Measurements from ENCODE around the gene MSI1. TPM values are rescaled to one million over a fixed set of nuclear protein-coding genes. Genes with fewer than 3 reads are reported as not detected.
A peak's percentile ranks its signal among the peaks of the same experiment; 100 is the strongest.

The MSI1 gene
- total RNA-seq, 6 experiments from 2014 or later, result 0.06 to 1.6 TPM; not detected in 4

DNA sequence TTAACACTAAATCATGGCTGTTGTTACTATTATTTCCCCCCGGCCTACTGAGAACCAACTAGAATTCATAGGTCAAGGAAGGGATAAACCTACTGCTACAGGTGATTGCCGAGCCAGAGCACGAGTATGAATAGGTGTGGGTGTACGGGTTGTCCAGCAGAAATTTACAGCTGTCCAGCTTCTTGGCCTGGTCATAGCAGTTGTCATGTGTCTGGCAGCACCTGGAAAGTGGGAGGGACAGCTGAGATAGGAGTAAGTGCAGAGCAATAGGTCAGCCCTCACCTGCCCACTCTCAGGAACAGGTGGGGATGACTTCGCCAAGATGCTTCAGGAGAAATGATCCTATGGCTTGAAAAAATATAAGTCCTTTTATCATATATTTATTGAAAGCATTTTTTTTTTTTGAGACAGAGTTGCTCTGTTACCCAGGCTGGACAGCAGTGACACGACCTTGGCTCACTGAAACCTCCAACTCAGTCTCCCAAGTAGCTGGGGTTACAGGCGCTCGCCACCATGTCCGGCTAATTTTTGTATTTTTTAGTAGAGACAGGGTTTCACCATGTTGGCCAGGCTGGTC lies 44.0 kb downstream of the MSI1 start:
- Histone ChIP-seq H3K9me3 (no peaks in the 10 kb centered on the region), H3K4me3 (no peak overlapping the region), H3K27me3 (no peaks in the 10 kb centered on the region), H3K36me3 (no peaks in the 10 kb centered on the region), H3K4me1 (peaks cover 0 to 38% (median 14%) of the 10 kb centered on the region in 4 donors), H3K27ac (peak overlapping the region in 2 of 3 donors; percentile 13 to 38)
- DNase-seq (peak; percentile 35 to 79 (median 78)), ATAC-seq (peak; percentile 59 to 80 (median 68))
- WGBS (ENCODE audit: insufficient coverage, low coverage, low lambda C conversion rate, missing lambda C conversion rate), result 40% methylated on average over 9 of the region's 9 CpGs
- TF ChIP-seq POLR2A (IDR thresholded peaks at IDR 0.05), result no peak
- TF ChIP-seq, protein P1, sequence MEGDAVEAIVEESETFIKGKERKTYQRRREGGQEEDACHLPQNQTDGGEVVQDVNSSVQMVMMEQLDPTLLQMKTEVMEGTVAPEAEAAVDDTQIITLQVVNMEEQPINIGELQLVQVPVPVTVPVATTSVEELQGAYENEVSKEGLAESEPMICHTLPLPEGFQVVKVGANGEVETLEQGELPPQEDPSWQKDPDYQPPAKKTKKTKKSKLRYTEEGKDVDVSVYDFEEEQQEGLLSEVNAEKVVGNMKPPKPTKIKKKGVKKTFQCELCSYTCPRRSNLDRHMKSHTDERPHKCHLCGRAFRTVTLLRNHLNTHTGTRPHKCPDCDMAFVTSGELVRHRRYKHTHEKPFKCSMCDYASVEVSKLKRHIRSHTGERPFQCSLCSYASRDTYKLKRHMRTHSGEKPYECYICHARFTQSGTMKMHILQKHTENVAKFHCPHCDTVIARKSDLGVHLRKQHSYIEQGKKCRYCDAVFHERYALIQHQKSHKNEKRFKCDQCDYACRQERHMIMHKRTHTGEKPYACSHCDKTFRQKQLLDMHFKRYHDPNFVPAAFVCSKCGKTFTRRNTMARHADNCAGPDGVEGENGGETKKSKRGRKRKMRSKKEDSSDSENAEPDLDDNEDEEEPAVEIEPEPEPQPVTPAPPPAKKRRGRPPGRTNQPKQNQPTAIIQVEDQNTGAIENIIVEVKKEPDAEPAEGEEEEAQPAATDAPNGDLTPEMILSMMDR (IDR thresholded peaks at IDR 0.05), result no peak
- intact Hi-C loops (cut with DNase I), result no loop called here

DNA sequence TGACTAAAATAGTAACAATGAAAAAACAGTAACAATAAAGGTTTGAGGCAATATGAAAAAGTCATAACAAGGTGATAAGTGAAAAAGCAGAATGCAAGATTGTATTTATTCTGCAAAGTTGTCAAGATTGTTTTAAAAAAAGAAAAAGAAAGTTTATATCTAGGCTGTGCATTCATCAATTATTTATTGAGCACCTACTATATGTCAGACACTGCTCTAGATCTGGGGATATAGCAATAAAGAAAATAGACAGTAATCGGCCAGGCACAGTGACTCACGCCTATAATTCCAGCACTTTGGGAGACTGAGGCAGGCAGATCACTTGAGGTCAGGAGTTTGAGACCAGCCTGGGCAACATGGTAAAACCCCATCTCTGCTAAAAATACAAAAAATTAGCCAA lies 45.2 kb downstream of the MSI1 start:
- Histone ChIP-seq H3K9me3 (no peaks in the 10 kb centered on the region), H3K4me3 (no peak overlapping the region), H3K36me3 (no peaks in the 10 kb centered on the region), H3K4me1 (peaks cover 0 to 38% (median 14%) of the 10 kb centered on the region in 4 donors), H3K27ac (no peak overlapping the region), H3K27me3 (no peaks in the 10 kb centered on the region)
- no peak for ATAC-seq
- intact Hi-C loops (cut with DNase I), result no loop called here
- DNase-seq, result no peak
- 88% methylated on average over 2 of the region's 2 CpGs for WGBS (ENCODE audit: insufficient coverage, low coverage, low lambda C conversion rate, missing lambda C conversion rate)
- TF ChIP-seq, protein P1 (IDR thresholded peaks at IDR 0.05), result no peak

DNA sequence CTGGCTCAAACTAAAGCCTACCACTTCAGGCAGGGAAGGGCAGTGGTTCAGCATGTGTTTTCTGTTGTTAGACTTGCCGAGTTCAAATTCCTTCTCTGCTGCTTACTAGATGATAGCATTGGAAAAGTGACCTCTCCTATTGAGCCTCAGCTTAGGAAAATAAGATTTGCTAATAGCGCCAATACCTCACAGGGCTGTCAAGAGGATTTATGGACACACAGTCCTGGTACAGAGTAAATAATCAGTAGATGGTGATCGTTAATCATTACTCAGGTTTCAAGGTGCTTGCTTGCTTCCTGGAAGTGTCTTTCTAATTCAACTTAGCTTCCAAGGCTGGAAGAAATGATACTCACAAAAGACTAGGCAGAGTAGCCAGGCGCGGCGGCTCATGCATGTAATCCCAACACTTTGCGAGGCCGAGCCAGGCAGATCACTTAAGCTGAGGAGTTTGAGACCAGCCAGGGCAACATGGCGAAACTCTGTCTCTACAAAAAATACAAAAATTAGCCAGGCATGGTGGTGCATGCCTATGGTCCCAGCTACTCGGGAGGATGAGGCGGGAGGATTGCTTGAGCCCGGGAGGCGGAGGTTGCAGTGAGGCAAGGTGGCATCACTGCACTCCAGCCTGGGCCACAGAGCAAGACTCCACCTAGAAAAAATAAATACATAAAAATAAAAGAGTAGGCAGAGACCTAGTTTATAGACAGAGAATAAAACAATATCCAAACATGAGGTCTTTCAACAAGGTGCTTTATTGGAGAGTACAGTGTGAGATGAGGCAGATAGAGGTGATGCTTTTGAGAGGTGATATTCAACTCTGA lies 47.4 kb downstream of the MSI1 start:
- intact Hi-C loops (cut with DNase I), result no loop called here
- TF ChIP-seq, protein P1 (IDR thresholded peaks at IDR 0.05), result no peak
- no peak for TF ChIP-seq POLR2A (IDR thresholded peaks at IDR 0.05)
- Histone ChIP-seq H3K27me3 (no peaks in the 10 kb centered on the region), H3K4me3 (no peak overlapping the region), H3K9me3 (no peaks in the 10 kb centered on the region), H3K36me3 (no peaks in the 10 kb centered on the region), H3K27ac (peak overlapping the region in 2 of 3 donors; percentile 75 to 81), H3K4me1 (peaks cover 0 to 34% (median 14%) of the 10 kb centered on the region in 4 donors)
- DNase-seq, result peak in 1 of 3 donors; percentile 51
- 62% methylated on average over 12 of the region's 13 CpGs for WGBS (ENCODE audit: insufficient coverage, low coverage, low lambda C conversion rate, missing lambda C conversion rate)
- peak; percentile 20 to 52 (median 41) for ATAC-seq

DNA sequence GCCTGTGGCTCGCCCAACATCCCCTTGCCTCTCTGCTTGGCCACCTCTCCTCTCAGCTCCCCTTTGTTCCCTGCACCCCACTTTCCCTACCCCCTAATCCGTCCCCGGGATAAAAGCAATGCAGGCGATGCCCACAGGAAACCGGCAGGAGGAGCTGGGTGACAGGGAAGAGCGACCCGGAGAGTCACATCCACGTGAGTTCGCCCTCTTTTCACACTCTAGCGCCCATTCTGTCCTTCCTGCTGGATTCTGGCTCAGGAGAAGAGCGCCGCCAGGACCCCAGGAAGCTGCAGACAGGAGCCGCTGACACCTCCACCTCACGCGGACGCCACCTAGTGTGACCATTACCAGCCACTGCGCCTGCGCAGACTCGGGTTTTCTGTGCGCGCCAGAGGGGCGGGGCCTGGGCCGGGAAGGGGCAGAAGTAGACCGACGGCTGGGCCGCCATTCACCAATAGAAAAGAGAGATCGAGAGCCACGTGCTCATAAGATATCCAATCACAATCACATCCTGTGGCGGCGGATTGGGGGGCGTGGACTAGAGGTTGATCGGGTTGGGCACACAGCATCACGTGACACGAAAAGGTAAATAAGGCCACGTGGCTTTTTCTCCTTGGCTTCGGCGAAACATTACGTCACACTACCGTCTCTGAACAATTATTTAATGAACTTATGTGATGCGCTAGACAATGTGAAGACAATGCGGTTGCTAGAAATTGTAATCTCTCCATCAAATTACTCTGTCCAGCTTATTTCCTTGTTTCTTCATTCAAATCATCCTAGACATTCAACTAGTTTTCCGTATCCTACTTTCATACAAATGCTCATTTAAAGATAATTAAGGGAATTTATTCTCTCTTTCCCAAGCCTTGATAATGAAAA lies 51.5 kb downstream of the MSI1 start:
- peaks cover 0 to 37% (median 9%) of the 10 kb centered on the region in 4 donors for H3K4me1 ChIP-seq
- H3K27me3 ChIP-seq, result no peaks in the 10 kb centered on the region
- intact Hi-C loops (cut with DNase I), result no loop called here
- no peaks in the 10 kb centered on the region for H3K36me3 ChIP-seq
- H3K4me3 ChIP-seq, result peak overlapping the region; percentile 47 to 65 (median 60)
- H3K9me3 ChIP-seq, result no peaks in the 10 kb centered on the region
- 1% methylated on average over 35 of the region's 42 CpGs for WGBS (ENCODE audit: insufficient coverage, low coverage, low lambda C conversion rate, missing lambda C conversion rate)
- H3K27ac ChIP-seq, result peak overlapping the region; percentile 88 to 94 (median 90)
- DNase-seq (peak; percentile 99), ATAC-seq (peak; percentile 93 to 96 (median 94))
- TF ChIP-seq, protein P1 (IDR thresholded peaks at IDR 0.05), result peak; percentile 37 to 54 (median 42)
- peak; percentile 96 for TF ChIP-seq POLR2A (IDR thresholded peaks at IDR 0.05)

All from right lobe of liver (tissue), 6 donors.